ENCODE measurements around the gene WDR45B.

GRCh38 chr17:82614095-82614631 is 34.1 kb downstream of the WDR45B start:
- TF ChIP-seq EZH2phosphoT487 (IDR thresholded peaks at IDR 0.05; ENCODE audit: borderline replicate concordance, low read length) = no peak
- no peak for TF ChIP-seq CTCF (IDR thresholded peaks at IDR 0.05; ENCODE audit: low read depth, low read length, poor library complexity, severe bottlenecking)

All from DOHH2 (cell line).